GM23338 (cell line): ENCODE results near the gene KAZN.

ENCODE experiments used
- CTCF ChIP-seq, 2 experiments: fragments of 200-600 bp in 1 of 2; sonication (generic) in 1 of 2; conservative IDR thresholded peaks; 2 replicates each; pipeline versions ENCODE4 v1.5.1 to v1.6.1; 2016 to 2017; ENCODE audit warnings: antibody characterized with exemption in 2 of 2, low read depth in 2 of 2, mild to moderate bottlenecking in 2 of 2, moderate library complexity in 1 of 2
- EZH2 ChIP-seq: fragments of 200-600 bp; sonication (generic); IDR thresholded peaks from one replicate; pipeline ENCODE4 v1.8.0; 2017; ENCODE audit warnings: antibody characterized with exemption, mild to moderate bottlenecking, low read depth; ENCODE audit not compliant: unreplicated experiment

GRCh38 chr1:14599183-14599791 lies 802 bp downstream of the KAZN start:
- TF ChIP-seq CTCF (conservative IDR thresholded peaks at IDR 0.05; ENCODE audit: low read depth in 2 of 2) (no peak), EZH2 (no peak)
